GM21528 (cell line): ENCODE data around the gene PHKA2.
"Not testable (repeated sequence)": the region's sequence is repeated elsewhere in the genome, so short reads cannot be mapped to it uniquely, and the experiment has no call there.

Source experiments
- ATAC-seq: cut with Tn5 transposase; IDR thresholded peaks from one replicate; pipeline ENCODE4 v1.9.1; 2021; ENCODE audit warnings: mild to moderate bottlenecking, moderate library complexity; ENCODE audit not compliant: unreplicated experiment, low FRiP score

PHKA2 gene, protein sequence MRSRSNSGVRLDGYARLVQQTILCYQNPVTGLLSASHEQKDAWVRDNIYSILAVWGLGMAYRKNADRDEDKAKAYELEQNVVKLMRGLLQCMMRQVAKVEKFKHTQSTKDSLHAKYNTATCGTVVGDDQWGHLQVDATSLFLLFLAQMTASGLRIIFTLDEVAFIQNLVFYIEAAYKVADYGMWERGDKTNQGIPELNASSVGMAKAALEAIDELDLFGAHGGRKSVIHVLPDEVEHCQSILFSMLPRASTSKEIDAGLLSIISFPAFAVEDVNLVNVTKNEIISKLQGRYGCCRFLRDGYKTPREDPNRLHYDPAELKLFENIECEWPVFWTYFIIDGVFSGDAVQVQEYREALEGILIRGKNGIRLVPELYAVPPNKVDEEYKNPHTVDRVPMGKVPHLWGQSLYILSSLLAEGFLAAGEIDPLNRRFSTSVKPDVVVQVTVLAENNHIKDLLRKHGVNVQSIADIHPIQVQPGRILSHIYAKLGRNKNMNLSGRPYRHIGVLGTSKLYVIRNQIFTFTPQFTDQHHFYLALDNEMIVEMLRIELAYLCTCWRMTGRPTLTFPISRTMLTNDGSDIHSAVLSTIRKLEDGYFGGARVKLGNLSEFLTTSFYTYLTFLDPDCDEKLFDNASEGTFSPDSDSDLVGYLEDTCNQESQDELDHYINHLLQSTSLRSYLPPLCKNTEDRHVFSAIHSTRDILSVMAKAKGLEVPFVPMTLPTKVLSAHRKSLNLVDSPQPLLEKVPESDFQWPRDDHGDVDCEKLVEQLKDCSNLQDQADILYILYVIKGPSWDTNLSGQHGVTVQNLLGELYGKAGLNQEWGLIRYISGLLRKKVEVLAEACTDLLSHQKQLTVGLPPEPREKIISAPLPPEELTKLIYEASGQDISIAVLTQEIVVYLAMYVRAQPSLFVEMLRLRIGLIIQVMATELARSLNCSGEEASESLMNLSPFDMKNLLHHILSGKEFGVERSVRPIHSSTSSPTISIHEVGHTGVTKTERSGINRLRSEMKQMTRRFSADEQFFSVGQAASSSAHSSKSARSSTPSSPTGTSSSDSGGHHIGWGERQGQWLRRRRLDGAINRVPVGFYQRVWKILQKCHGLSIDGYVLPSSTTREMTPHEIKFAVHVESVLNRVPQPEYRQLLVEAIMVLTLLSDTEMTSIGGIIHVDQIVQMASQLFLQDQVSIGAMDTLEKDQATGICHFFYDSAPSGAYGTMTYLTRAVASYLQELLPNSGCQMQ

DNA sequence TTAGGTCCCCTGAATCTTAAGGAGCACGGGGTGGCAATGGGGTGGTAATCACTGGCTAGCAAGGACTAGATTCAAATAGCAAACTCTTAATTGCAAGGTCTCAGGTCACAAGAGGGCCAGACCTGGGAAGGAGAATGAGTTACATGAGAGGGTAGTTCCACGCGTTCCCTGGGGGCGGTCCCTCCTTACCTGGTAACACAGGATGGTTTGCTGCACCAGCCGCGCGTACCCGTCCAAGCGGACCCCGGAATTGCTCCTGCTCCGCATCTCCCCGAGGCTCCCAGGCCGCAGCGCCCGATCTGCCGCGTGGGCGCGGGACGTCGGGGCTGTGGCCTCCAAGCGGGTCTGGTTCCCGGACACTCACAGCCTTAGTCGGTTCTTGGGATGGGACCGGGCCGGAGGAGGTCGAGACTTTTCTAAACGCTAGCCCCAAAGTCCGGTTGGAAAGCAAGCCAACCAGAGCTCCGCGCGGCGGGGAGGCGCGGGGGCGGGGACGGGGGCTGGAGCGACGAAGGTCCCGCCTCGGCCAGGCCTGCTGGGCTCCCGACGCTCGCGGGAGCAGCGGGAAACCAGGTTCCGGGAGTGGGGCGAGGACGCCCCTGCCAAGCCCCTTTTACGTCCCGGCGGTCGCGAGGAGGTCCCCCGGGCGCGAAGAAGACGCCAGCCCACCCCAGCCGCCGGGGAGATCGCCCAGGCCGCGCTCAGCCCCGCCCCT, at the start of gene PHKA2:
TSS of gene PHKA2 (minus strand) at position 449 of the 715 bp plus-strand sequence. CDS start at position 267, 182 bp downstream.
- ATAC-seq = peak; percentile 58

DNA sequence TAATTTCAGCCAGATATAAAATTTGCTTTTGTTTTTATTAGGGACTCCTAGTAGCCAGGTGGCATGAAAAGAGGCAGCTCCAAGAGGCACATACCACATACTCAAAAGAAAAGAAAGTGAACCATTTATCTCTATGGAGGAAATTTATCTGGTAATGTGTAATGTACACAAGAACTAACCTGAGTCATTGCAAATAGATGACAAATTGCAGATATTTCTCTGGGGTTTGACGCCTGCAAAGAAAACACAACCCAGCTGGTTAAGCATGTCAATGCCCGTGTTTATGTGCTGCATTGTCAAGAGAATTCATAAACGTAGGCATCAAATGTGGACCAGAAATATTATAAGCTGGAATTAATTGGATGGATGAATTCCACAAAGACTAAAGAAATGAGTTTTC, 46.9 kb upstream of the PHKA2 start:
- ATAC-seq = no peak

DNA sequence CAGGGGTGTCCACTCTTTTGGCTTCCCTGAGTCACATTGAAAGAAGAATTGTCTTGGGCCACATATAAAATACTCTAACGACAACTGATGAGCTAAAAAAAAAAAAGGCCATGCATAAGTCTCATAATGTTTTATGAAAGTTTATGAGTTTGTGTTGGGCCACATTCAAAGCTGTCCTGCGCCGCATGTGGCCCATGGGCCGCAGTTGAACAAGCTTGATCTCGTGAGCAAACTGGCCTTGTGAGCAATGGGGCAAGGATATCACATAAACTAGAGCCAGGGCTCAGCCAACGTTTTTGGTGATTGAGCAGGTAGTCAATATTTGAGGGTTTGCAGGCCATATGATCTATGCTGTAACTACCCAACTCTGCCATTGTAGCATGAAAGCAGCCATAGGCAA, 44.6 kb upstream of the PHKA2 start:
- no peak for ATAC-seq

DNA sequence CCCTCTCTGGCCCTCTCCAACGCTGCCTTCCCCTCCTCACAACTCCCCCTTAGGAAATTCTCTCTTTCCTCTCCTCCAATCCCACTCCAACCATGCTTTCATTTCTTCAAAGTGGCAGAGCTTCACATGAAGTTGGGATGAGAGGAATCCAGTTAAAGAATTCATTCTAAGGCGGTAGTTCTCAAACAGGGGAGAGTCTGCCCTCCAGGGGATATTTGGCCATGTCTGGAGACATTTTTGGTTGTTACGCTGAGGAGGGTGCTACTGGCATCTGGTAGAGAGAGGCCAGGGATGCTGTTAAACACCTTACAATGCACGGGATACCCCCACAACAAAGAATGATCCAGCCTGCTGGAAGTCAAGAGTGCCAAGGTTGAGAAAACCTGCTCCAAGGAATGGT, 40.5 kb upstream of the PHKA2 start:
- ATAC-seq = no peak

DNA sequence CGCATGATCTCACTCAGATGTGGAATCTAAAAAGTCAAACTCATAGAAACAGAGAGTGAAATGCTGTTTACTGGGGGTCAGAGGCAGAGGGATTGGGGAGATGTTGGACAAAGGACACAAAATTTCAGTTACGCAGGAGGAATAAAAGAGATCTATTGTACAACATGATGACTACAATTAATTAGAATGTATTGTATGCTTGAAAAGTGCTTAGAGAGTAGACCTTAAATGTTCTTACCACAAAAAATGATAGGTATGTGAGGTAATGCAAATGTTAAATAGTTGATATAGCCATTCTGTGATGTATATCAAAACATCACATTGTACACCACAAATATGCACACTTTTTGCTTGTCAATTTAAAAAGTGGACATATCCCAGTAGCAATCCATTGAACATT, 36.1 kb upstream of the PHKA2 start:
- no peak for ATAC-seq

DNA sequence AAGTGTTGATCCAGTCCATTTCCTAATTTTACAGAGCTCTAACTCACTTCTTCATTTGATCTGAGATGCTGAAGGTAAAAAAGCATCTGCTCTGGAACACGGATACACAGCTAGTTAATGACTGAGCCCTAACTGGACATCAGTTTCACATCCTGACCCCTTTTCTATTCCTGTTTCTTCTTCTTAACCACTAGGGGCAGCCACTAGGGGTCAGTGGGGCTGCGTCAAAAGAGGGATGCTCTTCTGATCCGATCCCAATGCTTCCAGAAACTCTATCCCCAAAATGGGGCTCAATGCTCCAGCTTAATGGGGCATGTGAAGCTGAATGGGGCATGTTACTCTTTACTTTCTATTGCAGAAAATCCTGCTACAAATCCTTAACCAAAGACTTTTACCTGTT, 33.4 kb upstream of the PHKA2 start:
- ATAC-seq = no peak

DNA sequence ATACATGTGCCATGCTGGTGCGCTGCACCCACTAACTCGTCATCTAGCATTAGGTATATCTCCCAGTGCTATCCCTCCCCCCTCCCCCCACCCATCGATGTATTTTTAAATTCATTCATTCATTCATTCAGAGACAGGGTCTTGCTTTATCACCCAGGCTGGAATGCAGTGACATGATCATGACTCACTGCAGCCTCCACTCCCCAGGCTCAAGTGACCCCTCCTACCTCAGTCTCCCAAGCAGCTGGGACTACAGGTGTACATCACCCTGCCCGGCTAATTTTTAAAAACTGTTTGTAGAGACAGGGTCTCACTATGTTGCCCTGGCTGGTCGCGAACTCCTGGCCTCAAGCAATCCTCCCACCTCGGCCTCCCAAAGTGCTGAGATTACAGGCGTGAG, 32.7 kb upstream of the PHKA2 start:
- not testable (repeated sequence) for ATAC-seq

DNA sequence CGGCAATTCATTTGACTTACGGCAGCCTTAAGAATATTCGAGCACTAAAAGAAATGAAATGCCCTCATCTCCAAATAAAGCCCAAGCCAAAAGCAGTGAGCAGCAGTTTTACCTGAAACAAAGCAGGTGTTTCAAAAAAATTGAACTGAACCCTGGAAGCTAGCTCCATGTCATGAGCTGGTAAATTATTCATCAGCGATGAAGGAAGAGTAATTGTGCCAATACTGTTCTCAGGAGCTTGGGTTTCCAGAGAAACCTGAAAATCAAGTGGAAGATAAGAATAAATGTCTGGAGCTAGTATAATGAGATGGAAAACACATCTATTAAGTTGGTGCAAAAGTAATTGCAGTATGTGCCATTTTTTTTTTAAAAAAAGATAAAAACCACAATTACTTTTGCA, 24.0 kb upstream of the PHKA2 start:
- ATAC-seq = no peak

DNA sequence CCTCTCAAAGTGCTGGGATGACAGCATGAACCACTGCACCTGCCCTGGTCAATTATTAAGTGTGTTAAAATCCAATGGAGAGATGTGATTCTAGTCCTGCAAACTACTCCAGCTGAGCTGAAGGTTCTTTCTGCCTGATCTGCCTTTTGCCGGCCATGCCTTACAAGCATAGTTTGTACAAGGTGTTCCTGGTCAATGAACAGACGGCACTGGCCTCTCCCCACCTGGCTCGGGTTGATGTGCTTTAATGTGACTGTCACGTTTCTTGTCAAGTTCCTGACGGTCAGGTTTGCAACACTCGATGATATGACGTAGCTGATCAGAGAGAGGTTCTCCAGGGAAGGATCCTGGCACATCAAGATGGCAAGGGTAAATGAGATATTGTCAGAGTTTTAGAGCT, 23.1 kb upstream of the PHKA2 start:
- no peak for ATAC-seq

DNA sequence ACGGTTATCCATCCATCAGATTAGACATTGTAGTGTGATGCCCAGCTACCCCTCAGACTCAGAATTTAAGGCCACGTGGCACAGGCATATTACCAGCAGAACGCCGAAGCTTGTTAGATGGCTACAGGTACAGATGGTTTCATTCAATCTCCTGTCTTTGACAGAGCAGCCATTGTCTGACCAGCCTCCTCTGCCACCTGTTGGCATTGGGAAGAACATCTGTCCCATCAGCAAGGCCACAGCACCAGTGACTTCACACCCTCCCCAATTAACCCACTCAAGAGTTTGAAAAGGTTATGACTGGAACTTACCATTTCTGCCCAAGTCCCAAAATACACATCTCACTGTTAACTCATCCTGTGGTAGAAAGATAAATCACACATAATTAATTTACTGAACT, 22.0 kb upstream of the PHKA2 start:
- ATAC-seq = no peak

DNA sequence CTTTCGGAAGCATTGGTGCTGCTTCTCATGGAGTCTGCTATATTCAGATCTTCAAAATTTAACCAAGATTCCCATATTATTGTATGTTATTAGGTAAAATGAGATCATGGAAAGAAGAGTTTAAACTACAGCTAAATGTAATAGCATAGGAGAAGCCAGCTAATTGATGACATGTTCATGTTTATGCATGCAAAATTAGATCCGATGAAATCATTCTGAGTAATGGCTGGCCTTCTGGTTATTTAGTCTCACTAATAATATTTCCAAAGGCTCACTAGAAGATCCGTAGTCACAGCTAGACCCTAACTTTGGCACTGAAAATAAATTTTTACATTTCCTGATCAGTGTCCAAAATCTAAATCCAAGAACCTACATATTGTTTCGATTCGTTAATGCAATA, 19.8 kb upstream of the PHKA2 start:
- no peak for ATAC-seq

DNA sequence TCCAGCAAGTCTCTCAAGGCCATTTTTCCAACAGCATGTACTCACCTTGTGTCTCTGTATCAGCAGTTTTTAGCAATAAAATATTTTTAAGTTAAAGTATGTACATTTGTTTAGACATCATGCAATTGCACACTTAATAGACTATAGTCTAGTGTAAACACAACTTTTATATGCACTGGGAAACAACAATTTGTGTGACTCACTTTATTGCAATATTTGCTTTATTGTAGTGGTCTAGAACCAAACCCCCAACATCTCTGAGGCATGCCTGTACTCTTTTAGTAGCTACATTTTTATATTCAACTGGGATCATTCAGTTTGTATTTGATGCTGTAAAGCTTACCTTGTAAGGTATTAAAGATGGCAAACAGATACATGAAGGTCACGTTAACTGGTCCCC, 14.7 kb upstream of the PHKA2 start:
- no peak for ATAC-seq

DNA sequence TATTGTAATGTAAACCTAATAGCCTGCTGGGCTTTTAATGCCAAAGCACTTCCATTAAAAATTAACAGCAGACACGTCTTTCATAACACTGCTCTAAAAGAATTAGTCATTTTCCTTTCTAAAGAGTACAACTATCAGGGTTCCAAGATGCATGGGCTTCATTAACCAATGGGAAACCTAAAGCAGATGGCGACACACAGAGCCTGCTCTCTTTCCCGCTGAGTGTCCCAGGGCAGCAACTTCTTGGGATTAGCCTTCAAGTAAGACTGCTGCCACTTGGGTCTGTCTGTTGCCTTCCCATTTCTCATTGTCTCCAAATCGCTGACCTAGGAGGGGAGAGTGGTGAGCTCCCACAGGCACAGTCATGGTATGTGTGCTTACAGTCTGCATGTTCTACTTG, 14.0 kb upstream of the PHKA2 start:
- no peak for ATAC-seq

DNA sequence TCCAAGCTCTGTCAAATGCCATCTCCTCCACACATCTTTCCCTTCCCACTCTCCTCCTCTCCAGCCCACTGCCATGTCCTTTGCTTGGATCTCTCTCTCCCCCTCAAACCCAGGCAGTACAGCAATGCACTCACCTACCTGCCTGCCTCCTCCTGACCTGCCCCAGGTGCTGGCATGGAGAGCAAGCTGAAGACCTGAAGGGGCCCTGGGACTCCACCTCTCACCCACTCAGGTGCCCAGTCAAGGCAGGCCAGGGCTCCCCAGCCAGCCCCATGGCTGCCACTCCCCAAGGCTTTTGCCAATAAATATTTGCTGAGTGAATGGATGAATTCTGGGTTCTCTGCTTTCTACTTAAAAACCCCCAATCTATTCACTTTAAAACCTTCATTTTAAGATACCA, 12.6 kb upstream of the PHKA2 start:
- ATAC-seq = no peak

DNA sequence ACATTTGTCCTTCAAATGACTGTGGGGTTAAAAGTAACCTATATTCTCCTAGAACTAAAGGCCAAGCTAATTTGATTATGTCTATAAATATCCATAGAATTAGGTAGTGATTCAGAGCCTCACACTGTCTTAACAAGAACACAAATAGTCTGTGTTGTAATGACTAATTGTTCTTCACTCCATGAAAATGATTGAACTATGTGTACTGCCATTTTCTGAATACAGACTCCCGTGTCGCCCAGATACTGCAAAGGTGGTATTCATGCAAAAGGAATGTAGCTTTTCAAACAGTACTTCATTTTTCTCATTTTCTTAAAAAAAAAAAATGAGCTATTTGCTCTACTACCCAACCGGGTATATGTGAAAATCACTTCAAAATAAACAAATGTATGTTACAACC, 11.3 kb upstream of the PHKA2 start:
- no peak for ATAC-seq

DNA sequence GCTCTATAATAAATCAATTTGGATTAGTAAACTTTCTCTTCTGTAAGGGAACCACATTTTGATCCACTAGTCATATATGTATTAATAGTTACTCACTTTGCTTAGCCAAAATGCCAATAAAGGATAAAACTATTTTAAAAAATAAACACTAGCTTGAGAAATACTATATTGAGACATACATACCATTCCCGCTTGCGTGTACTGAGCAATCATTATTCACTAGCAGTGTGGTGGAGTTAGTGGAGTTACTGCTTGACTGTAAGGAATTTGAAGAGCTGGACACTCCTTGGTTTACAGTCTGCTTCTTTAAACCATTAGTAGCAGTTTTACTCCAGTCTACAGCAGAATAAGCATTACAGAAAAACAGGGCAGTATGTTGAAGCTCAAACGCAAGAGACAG, 10.8 kb upstream of the PHKA2 start:
- ATAC-seq = no peak

DNA sequence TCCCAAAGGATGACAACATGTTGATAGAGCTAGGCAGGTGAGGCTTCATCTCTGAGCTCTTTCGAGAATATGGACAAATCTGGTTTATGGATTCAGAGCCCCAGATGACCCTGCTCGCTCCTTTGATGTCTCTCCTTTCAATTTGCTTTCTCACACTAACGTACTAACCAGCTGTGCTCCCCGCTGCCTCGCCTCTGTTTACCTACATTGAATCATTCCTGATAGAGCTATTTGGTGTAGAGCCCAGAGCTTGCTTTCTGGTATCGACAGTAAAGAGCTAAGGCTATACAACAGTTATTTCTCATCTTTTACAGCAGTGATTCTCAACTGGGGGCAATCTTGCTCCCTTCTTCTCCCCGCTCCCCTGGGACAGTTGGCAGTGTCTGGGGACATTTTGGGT, 8.9 kb upstream of the PHKA2 start:
- no peak for ATAC-seq

DNA sequence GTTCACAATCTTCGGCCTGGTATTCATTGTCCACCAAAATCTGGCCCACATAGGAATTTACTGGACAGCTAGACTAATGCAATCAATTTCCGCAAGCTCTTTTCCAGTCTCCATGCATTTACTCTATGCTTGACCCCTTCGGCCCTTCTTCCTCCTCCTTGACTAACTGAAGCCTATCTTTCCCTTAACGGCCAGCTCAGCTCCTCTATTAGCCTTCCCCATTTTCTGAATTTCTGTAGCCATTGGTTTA, 1.2 kb upstream of the PHKA2 start:
- peak; percentile 7 for ATAC-seq

DNA sequence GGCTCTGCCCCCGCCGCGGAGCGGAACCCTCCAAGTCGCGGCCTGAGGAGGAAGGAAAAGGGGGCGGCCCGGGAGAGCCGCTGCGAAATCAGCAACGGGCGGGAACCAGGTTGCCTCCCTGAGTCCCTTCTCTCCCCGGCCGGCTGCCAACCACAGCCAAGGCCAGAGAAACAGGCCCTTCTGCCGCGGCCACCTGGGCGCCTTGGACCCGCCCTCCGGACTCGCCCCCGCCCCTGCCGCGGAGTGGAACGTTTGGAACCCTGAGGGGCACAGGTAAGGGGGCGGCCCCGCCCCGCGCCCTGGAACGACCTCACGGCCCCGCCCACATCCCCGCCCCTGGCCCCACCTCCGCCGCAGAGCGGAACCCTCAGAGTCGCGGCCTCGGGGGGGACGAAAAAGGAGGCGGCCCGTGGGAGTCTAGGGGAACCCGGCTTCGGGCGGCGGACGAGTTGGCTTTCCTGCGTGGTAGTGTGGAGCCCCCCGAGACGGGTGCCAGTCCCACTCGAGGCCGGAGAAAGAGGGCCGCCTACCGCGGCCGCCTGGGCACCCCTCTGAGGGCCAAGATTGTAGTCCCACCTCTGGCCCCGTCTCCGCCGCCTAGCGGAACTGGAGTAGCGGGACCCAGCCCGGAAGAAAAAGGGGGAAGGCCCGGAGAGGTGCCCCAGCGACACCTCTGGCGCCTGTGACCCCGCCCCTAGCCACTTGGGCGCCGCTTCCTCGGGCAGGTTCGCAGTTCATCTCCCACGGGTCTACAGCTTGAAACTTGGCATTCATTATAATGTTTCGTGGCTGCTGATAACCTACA, 669 bp upstream of the PHKA2 start:
- ATAC-seq = peak; percentile 90
